Cardiac fibroblast (primary cell): ENCODE results near the gene NXN.

ENCODE experiments used
- DNase-seq, 2 donors: peaks; one replicate each; pipeline versions ENCODE4 v3.0.0 to v3.0.0-alpha.2; 2010; ENCODE audit warnings: low read depth in 2 of 2
- H3K4me3 ChIP-seq, 2 donors: replicated peaks in 1 of 2; 1 replicate in 1 of 2; 2 replicates in 1 of 2; pipeline ENCODE4 v1.5.1; 2011; ENCODE audit warnings: low read depth in 2 of 2, low read length in 2 of 2, mild to moderate bottlenecking in 2 of 2, moderate library complexity in 1 of 2
- TF ChIP-seq, protein P1 (sequence below): IDR thresholded peaks from one replicate; pipeline ENCODE4 v1.5.1; 2011; ENCODE audit warnings: low read depth, mild to moderate bottlenecking, low read length, inconsistent platforms

Gene NXN

DNA sequence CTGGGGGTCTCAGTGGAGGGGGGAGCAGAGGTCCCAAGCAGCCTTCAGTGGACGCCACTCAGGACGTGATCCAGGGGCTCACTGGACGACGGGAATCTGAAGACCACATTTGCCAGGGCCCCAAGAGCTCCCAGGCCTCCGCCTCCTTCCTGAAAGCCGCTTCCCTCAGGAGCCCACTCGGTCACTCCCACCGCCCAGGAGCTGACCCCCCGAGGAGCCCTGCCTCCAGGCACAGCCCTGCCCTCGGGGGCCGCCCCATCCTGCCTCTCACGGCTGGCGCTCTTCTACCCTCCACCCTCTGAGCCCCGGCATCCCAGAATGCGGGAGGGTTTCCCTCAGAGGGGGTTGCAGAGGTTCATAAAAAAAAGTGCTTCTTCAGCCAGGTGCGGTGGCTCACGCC, 41.6 kb upstream of the NXN start:
- TF ChIP-seq, protein P1, sequence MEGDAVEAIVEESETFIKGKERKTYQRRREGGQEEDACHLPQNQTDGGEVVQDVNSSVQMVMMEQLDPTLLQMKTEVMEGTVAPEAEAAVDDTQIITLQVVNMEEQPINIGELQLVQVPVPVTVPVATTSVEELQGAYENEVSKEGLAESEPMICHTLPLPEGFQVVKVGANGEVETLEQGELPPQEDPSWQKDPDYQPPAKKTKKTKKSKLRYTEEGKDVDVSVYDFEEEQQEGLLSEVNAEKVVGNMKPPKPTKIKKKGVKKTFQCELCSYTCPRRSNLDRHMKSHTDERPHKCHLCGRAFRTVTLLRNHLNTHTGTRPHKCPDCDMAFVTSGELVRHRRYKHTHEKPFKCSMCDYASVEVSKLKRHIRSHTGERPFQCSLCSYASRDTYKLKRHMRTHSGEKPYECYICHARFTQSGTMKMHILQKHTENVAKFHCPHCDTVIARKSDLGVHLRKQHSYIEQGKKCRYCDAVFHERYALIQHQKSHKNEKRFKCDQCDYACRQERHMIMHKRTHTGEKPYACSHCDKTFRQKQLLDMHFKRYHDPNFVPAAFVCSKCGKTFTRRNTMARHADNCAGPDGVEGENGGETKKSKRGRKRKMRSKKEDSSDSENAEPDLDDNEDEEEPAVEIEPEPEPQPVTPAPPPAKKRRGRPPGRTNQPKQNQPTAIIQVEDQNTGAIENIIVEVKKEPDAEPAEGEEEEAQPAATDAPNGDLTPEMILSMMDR: no peak
- DNase-seq: no peak

DNA sequence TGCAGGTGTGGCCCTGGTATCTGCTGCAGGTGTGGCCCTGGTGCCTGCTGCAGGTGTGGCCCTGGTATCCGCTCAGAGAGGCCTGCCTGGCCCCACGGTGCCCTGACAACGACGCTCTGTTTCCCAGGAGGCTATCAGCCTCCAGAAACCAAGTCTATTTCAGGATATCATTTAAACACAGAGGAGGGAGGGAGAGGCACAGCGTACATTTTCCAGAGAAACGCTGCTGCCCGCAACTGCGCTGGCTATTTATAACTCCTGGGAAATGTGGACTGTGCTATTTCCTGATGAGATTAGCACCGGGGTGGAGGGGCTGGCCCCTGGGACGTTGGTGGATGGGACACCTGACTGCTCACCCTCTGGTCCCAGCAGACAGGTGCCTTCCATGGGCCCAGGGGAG, 39.9 kb upstream of the NXN start:
- no peak overlapping the region for H3K4me3 ChIP-seq
- TF ChIP-seq, protein P1: no peak
- peak in 1 of 2 donors; percentile 23 for DNase-seq

More for the DNA sequence above, 41.6 kb upstream of the NXN start:
- H3K4me3 ChIP-seq: no peak overlapping the region

DNA sequence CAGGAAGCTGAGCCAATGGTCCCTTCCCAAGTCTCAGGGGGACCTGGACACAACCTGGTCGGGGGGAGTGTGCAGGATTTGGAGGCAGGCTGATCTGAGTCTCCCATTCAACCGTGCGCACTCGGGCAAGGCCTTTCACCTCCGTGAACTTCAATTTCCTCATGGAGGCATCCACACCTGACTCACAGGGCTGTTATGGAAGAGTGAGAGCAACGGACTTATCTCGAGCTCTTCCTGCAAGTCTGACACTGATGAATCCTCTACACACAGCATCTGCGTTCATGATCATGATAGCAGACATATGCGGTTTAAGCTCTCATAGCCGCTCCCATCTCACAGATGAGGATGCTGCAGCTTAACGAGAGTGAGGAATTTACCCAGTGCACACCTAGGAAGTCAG, 39.0 kb upstream of the NXN start:
- no peak for DNase-seq
- no peak overlapping the region for H3K4me3 ChIP-seq
- TF ChIP-seq, protein P1: no peak

DNA sequence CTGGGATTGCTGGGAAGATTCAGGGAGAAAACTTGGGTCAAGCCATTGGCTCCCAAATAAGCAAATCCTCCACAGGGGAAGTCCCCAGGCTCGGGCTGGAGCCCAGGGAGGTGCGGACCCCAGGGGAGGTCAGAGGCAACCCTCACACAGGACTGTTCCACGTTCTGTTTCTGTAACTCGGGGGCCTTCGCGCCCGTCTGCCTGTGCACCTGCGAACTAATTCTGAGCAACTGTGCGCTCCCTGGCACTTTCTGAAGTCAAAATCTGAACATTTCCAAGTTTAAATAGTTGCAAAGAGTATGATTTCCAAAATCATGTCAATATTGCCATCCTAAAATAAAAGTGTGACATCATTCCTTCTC, 34.1 kb upstream of the NXN start:
- TF ChIP-seq, protein P1: no peak
- no peak overlapping the region for H3K4me3 ChIP-seq
- no peak for DNase-seq

DNA sequence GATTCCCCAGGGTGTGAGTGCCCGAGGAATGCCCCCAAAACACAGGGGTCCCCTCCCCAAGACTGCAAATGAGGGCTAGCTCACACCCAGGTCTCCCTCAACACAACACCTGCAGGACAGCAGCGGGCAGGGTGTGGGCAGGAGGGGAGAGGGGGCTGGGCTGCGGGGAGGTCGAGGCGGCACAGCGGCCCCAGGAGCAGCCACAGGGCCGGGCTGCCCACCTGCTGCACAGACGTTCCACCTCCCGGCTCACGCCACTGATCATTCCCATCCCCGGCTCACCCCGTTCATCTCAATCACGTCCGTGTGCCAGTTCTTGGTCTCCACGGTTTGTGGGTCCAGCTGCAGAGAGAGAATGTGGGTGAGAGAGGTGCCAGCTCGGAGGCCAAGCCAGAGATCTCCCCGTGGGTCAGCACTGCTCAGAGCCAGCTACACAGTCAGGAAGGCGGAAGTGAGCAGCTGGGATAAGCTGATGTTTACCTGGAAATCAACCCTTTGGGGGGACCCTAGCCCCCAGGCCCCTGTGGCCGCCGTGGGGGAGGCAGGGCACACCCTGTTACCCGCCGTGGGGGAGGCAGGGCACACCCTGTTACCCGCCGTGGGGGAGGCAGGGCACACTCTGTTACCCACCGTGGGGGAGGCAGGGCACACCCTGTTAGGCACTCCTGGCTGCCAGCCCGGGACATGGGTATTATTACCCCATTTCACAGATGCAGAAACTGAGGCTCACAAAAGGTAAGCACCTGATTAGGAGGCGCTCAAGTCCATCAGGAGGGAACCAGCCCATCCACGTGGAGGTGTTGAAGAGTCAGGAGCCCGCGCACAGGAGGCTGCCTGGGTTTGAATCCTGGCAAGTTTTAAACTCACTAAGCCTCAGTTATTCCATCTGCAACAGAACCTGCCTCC, 33.5 kb upstream of the NXN start:
- no peak overlapping the region for H3K4me3 ChIP-seq
- DNase-seq: no peak
- TF ChIP-seq, protein P1: no peak

DNA sequence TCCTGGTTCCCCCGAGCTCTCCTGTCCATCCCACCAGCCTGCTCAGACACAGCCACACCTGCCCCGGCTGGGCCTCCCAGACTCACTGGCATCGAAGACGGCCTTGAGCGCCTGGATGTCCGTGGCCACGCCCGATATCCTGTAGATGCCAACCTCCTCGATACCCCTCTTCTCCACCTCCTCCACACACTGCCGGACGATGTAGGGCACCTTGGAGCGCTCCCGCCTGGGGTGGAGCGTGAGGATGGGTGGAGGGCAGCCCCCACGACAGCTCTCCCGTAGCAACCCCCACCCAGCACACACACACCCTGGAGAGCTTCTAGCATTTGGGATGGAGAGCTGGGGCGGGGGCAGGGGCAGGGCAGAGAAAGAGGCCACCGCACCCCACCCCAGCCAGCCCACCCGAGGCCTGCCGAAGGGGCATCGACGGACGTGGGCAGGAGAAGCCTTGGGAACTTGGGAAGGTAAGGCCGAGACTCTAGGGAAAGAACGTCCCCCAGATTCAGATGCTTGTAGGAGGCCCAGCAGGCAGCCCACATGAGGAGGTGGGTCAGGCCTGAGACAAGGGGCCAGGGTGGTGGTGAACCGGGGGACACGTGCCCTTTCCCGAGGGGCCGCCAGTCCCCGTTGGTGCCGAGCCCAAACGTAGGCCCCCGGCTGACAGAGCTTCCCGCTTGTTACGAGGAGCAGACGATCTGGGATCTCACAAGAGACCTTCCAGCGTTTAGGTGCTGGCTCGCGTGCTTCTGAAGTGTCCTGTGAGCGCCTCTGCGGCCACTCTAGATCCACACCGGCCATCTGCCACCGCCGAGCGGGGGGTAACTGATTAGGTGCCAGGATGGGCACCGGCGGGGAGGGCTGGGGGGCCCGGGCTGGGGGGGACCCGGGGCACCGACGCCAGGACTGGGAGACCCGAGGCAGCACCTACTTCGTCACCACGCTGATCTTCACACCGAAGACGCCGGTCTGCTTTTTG, 32.5 kb upstream of the NXN start:
- TF ChIP-seq, protein P1: no peak
- no peak for DNase-seq
- H3K4me3 ChIP-seq: no peak overlapping the region
